NCI-H146 treated with DMSO at 0.1 percent for 48 hours (cell line): ENCODE data around the gene ALS2.

Experiments used
- DNase-seq: peaks from one replicate; lab custom pipeline; 2025; ENCODE audit not compliant: unreplicated experiment; lab: John Stamatoyannopoulos, UW

Gene ALS2

DNA sequence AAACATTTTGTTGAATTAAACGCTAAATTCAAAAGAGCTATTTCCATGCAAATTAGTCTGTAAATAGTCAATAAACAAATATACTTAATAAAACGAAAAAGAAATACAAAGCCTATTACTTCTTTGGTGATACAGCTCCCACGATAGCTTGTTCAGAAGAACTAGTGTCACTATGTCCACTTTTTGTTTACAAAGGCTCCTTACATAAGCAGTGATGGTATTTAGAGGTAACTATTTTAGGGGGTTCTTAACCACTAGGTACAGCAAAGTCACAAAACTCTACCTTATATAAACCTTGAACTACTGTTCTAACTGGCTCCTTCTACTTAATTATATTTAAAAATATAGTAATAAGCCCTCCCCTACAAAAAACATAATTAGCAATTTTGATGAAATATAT, 21.9 kb downstream of the ALS2 start:
- DNase-seq = no peak

DNA sequence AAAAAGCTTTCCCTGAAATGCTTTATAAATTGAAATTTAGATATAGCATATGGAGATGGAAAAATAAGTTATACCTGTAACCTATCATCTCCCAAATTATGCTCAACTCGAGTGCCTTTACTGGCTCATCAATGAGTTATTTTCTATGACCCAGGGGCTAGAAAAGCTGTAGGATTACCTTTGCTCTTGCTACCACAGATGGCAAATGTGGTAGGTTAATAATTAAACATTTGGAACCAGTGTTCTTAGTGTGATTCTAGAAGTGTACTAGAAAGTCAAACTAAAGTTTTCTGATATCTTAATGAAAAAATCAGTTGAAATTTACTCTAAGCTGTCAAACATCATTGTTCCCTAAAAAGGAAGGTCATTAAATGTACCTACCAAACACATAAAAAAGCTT, 22.5 kb downstream of the ALS2 start:
- DNase-seq = no peak

DNA sequence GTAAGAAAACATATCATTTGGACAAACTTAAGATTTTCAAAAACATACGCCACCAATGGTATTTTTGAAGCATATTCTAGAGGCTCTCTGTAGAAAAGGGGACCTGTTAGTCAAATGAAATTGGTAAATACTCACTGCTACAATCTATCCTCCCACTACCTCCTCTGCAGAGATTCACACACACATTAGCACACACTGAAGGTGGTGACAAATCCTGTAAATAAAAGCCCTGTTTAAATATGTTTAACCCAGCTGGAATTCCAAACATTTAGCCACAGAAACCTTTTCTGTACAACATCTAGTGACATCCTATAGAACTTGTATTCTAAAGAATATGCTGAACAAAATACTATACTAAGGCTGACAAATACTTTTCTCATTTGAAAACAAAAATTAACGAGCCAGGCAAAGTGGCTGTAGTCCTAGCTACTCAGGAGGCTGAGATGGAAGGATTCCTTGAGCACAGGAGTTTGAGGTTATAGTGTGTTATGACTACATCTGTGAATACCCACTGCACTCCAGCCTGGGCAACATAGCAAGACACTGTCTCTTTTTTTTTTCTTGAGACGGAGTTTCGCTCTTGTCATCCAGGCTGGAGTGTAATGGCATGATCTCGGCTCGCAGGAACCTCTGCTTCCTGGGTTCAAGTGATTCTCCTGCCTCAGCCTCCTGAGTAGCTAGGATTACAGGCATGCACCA, 25.9 kb downstream of the ALS2 start:
- no peak for DNase-seq

DNA sequence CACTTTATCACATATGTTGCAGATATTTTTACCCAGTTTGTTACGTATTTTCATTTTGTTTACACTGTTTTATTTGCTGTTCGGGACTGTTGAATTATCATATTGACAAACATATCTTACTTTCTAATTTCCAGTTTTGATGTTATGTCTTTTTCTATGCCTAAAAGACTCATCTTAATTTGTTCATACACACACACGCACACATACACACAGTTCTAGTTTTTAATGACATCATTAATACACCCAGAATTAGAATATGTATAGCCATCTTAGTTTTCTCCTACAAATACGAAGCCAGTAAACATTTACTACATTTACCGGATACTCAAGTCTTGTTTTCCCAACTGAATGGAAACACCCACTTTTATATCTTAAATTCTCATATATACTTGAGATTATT, 29.2 kb downstream of the ALS2 start:
- DNase-seq = no peak

DNA sequence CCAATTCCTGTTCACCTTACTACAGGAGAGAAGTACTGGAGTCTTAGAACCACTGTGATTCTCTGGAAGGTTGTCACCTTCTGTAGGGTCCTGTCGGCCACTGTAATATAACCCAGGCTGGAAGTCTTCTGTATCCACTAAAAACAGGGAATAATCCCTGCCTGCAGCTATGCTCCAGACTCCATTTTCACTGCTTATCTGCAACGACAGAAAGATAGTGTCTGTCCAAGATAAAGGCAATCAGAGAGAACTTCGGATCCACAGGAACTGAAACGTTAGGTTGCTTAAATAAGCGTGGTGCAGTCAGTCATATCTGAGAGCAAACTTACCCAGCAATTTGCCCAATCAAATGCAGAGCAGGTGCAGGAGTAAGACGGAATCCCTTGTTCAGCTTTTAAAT, 34.2 kb downstream of the ALS2 start:
- DNase-seq = no peak

DNA sequence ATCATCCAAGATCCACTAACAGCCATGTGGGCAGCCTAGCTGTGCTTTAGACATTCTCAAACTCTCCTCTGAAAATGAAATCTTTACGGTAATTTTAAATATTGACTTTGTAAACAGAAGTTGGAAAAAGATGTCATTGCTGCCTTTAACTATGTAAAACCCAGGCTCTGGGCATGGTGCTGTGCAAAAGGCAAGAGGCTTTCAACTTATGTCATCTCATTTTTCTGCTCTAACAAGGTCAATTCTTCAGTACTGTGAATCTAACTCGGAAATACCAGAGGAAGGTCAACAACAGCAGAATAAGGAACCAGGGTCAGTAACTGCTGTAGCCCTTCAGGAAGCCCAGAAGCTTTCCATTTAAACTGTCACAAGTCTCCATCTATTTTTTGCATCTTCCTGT, 45.2 kb downstream of the ALS2 start:
- no peak for DNase-seq

DNA sequence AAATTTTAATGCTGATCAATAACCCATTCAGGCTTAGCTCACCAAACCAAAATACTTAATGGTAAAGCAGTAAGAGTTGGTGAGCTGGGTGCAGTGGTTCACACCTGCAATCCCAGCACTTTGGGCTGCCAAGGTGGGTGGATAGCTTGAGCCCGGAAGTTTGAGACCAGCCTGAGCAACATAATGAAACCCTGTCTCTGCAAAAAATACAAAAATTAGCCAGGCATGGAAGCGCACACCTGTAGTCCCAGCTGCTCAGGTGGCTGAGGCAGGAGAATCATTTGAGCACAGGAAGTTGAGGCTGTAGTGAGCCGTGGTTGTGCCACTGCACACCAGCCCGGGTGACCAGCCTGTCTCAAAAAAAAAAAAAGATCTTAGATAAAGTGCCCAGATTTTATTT, 46.6 kb downstream of the ALS2 start:
- DNase-seq = no peak

DNA sequence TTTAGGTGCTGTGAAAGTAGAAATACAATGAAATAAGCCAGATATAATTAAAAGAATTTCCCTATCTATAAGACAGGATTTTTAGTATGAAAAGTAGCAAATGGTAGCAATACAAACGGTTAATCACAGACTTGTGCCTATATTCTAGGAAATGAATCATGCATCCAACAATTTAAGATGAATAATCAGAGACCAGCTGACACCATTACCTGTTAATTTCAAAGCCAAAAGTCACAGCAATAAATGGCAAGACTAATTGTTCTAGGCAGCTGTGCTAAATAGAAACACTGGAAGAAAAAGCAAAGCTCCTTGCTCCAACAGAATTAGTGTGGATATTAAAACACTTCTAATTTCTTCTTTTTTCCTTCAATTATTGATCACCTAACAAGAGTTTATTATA, 47.2 kb downstream of the ALS2 start:
- no peak for DNase-seq

DNA sequence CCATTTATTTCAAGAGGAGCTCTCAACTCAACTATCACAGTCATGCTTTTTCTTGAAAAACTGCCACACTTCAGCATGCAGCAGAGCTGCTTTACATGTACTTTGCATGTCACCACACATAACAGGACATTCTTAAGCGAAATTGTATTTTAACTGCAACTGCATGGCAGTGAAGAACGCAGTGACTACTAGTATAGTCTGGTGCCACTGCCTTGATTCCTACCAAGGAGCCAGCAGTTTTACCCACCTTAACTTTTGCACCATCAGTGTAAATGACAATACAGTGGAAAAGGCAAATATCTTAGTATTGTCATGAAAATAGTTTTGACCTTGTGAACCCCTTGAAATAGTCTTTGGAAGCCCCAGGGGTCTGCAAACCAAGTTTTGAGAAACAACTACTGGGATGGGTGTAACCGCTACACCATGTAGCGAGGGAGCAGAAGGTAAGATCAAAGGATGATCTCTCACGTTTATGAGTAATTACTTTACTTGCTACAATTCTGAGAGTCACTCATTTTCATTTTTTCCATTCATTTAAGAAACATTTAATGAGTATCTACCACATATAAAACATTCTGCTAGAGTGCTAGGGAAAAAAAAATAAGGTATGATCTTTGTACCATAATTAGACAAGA, 50.0 kb downstream of the ALS2 start:
- DNase-seq = no peak

DNA sequence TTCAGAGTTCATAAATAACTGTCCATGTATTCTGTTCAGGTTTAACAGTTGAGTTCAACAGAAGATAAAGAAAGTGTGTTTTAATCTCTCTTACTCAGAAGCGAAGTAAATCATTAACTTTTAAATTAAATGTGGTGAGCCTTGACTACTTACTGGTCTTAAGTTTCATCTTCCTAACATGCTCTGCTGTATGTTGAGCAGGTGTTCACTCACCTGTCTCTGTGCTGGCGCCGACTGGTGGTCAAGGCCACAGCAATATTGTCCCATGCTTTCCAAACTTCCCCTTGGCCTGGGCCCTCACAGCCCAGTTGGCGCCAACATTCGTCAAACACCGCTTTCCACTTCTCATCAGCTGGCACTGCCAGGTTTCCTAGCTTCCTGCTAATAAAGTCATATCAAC, 65.3 kb downstream of the ALS2 start:
- DNase-seq = no peak

DNA sequence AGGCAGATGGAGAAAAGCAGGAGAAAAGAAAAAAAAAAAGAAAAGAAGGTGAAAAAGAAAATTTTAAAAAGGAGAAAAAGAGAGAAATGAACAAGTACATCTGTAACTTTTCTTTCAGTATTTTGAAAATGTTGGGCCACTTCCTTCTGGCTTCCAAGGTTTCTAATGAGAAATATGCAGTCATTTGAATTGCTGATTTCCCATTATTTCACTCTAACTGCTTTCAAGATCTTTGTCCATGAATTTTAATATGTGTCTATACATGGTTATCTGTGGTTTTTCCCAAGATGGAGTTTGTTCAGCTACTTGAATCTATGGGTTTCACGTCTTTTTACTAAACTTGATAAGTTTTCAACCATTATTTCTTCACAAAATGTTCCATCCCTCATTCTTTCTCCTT, 68.0 kb downstream of the ALS2 start:
- no peak for DNase-seq

DNA sequence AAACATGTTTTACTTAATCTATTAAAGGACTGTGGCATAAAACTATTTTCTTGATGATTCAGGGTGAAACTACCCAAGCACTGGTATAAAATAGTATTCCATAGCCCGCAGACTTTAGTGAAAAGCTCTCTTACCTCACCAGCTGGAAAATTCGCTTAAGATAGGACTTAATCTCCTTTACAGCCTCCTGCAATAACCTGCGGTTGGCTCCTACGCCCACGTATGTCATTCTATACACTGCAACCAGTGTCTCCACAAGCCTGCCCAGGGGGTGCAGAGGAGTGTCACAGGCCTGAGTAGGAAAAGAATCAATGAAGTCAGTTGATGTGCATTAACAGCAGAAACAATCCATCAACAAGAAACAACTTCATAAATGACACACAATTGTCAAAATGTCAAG, 71.0 kb downstream of the ALS2 start:
- no peak for DNase-seq

DNA sequence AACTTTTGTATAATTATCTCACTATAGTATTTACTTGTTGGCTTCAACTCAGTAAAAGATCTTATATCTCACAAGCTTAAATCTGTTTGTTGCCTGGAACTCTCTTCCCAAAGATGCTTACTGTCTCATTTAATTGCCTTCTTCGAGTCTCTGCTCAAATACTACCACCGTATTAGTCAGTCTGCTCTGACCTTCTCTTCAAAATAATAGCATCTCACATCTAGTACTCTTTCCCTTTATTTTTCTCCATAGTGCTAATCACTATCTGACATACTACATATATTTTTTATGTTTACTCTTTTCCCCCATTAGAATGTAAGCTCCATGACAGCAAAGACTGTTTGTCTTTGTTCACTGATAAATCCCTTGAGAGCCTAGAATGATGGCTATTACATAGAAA, 71.7 kb downstream of the ALS2 start:
- no peak for DNase-seq

DNA sequence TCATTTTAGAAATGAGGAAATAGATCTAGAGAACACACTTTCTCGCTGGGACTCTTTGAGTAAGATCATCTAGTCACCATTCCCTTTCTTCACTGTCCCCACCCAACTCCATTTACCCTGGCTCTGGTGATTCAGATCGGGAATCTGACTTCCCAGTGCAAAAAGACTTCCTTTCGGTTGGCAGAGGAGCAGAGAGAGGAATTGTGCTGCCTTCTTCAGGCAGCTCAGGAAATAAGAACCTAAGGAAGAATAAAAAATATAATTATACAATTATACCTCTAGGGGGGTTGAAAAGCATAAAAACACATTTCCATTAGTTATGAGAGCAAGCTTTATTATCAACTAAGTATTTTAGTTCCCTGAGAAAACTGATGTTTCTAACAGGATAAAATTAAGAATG, 73.0 kb downstream of the ALS2 start:
- DNase-seq = no peak

DNA sequence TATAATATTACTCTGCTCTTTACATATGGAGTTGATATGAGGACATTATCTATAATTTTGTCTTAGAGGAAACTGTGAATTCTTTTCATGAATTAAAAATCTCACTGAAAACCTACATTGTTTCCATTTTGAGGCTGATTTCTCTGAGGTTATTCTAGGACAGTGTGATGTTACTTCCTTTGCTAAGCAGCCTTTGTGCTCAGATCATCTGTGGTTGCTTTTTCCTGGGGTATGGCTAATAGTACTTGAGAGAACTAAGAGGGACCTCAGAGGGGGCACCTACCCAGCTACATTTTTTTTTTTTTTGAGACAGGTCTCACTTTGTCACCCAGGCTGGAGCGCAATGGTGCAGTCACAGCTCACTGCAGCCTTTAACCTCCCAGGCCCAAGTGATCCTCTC, 73.6 kb downstream of the ALS2 start:
- no peak for DNase-seq

DNA sequence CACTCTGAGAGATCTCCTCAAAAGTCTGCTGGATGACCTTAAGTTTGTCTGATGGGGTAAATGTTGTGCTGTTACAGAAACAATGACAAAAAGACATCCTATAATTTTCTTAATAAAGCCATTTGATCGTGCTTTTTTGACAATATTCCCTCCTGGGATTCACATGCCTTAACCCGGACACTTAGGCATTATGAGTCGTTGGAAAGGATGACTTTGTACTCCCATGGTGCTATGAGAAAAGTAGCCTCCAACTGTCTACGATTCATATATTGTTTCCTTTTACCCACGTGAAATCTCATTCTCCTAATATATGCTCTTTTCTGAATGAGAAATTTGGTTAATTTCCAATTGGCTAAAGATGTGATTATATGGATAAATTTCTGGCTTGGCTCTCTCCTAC, 76.2 kb downstream of the ALS2 start:
- no peak for DNase-seq

DNA sequence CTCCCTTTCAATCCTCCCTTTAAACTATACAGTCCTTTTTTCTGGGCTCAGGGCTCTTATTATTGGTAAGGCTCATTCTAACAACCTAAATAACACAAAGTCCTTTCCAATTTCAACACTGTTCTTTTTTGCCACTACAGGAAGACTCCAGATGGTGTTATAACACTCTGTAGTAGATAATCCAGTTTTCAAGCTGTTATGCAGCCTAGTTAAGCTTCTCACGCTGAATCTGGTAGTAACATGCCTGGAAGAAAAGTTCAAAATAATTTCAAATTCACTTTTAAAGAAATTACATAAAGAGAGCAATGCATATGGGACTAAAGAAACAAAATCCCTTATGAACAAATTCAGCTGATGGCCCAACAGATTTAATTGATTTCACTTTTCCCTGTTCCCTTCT, 79.1 kb downstream of the ALS2 start:
- no peak for DNase-seq

DNA sequence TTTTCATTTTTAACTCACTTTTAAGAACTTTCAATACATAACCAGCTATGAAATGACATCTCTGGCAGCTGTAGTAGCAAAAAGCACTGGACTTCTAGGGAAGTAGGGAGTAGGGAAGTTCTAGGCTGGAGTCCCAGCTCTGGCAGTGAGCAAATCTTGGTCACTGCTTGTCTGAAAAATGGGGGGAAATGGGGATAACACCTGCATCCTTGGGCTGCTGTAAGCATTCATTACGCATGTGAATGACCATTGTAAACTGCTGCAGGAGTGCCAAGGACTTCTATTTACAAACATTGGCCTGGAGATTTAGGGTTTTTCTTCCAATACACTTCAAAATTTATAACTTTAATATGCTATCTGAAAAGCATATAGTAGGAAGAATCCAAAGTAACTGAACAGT, 81.3 kb downstream of the ALS2 start:
- DNase-seq = no peak

DNA sequence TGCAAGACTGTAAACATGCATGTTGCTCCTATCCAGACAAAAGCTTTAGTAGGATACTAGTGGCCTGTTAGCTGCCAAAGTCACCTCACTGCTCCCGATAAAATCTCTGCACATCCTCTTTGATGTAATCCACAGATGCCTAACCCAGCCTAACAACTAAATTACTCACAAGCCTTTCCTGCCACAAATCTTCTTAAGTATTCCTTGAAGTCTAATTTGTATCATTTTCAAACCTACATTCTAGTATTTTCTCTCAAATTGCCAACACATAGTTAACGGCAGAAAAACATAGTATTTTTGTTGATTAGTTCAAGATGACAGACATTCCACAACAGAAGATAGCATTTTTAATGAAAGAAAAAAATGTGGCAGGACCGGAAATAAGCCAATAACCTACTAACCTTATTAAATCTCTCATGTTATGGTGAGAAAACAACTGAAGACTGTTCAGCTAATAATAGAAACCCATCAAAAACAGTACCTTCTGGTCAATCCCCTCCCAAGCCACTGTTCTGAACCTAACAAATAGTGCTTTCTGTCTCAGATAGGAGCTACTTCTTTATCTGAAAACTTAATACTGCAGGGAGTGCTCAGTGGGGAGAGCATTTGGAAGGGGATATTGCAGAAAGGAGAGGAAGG, 82.0 kb downstream of the ALS2 start, which contains the start of gene MPP4:
Gene MPP4, minus strand, starts transcription at position 57 of the 639 bp plus-strand sequence. CDS start 4,690 bp downstream, outside the sequence.
- no peak for DNase-seq

DNA sequence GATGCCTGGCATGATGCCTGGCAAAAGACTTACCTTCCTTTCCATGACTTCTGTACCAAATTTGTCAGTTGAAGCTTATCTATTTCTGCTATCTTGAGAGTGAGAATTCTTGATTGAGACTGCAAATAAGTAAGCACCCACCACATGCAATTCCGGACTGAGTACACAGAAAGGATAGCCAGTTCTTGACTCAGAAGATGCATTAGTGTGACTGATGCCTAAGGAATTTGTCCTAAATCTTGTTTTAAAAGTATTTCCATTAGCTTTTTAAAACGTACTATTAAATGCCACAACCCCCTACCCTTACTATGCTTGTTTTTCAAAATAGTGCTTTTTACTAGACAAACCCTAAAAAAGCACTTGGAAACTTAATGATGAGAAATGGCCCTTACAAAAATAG, 82.8 kb downstream of the ALS2 start:
- DNase-seq = no peak

DNA sequence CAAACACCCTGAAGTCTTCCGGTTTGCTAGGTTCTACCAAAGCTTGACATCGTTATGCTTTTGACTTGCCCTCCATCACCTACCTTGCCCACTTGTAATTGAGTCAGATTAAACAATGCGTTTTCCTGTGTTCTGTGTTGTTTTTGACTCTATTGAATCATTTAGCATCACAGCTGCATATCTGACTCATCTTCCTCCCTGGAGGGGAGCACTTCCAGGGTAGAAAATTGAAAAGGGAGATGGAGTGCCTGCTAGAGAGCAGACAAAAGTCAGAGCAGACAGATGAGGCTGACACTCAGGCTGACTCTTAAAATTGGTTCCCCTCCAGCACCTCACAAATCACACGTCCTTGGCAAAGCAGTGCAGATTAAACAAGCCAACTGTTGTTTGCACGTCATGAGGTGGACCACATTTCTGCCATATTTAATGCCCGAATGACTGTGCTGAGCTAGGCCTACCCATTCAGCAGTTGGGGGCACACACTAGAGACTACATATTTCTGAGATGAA, 84.5 kb downstream of the ALS2 start:
- DNase-seq = no peak

DNA sequence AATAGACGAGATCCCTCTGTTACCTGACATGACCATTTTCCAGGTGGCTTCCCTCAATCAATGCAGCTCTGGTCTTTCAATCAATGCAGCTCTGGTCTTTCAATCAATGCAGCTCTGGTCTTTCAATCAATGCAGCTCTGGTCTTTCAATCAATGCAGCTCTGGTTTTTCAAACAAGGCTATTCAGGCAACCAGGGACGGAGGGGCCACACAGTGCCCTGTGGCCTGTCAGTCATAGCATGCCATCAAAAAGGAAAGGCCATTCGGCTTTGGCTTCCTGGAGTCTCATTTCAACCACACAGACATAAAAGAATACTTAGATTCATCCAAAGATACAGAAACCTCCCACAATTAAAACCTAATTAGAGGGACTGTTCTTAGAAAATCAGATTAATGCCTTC, 95.6 kb downstream of the ALS2 start:
- DNase-seq = no peak
